Measurements from ENCODE around the gene GPS1. TPM values are rescaled to one million over a fixed set of nuclear protein-coding genes. Genes with fewer than 3 reads are reported as not detected.

The GPS1 gene
- total RNA-seq, 1 experiment from 2014 or later: 181 TPM

- POLR2A ChIA-PET: no interaction called here
- DNase-seq (ENCODE audit: low spot score) (no peak), ATAC-seq (no peak)
- Mint-ChIP-seq H3K27ac (no peak overlapping the region), H3K36me3 (peaks cover 22% of the 10 kb centered on the region), H3K4me3 (no peak overlapping the region), H3K4me1 (peaks cover 3% of the 10 kb centered on the region), H3K9me3 (no peaks in the 10 kb centered on the region), H3K27me3 (ENCODE audit: low read depth) (no peaks in the 10 kb centered on the region)
- no peak for TF ChIP-seq ZNF425 (CRISPR knock-in tag; conservative IDR thresholded peaks at IDR 0.05)
- no peak for TF ChIP-seq ZNF671 (CRISPR knock-in tag; IDR thresholded peaks at IDR 0.05)
- TF ChIP-seq E2F4 (CRISPR knock-in tag; IDR thresholded peaks at IDR 0.05; ENCODE audit: borderline replicate concordance, low read depth): no peak
- TF ChIP-seq ZNF121 (CRISPR knock-in tag; IDR thresholded peaks at IDR 0.05): no peak
- TF ChIP-seq TEAD1 (CRISPR knock-in tag; IDR thresholded peaks at IDR 0.05): no peak
- no peak for TF ChIP-seq MAX (CRISPR knock-in tag; IDR thresholded peaks at IDR 0.05)
- no peak for TF ChIP-seq NR1H2 (CRISPR knock-in tag; IDR thresholded peaks at IDR 0.05)
- no peak for TF ChIP-seq FOXK1 (CRISPR knock-in tag; IDR thresholded peaks at IDR 0.05)
- no peak for TF ChIP-seq TCF7 (CRISPR knock-in tag; IDR thresholded peaks at IDR 0.05; ENCODE audit: low read depth)
- no peak for TF ChIP-seq ZNF263 (CRISPR knock-in tag; IDR thresholded peaks at IDR 0.05; ENCODE audit: low read depth)
- no peak for TF ChIP-seq KAT7 (CRISPR knock-in tag; IDR thresholded peaks at IDR 0.05; ENCODE audit: borderline replicate concordance)
- TF ChIP-seq GTF2I (CRISPR knock-in tag; conservative IDR thresholded peaks at IDR 0.05): no peak
- CTCF ChIA-PET: interaction anchor here (0.7 kb wide), 1 partner anchor 73 kb away, joined by 3 read pairs; no protein-coding TSS in a partner anchor
These were observed 40.9 kb downstream of the GPS1 start for GRCh38 chr17:82092628-82092994.

GRCh38 chr17:82092995-82093751, 41.5 kb downstream of the GPS1 start:
- Mint-ChIP-seq H3K36me3 (peaks cover 20% of the 10 kb centered on the region), H3K4me1 (peaks cover 3% of the 10 kb centered on the region), H3K27ac (peak overlapping the region; percentile 84; the same call in 1 of the 2 replicates), H3K4me3 (no peak overlapping the region), H3K27me3 (ENCODE audit: low read depth) (no peaks in the 10 kb centered on the region), H3K9me3 (no peaks in the 10 kb centered on the region)
- POLR2A ChIA-PET: no interaction called here
- TF ChIP-seq HMGXB4 (CRISPR knock-in tag; IDR thresholded peaks at IDR 0.05) (no peak), FOXP4 (CRISPR knock-in tag; IDR thresholded peaks at IDR 0.05) (peak; percentile 37; the same call in 1 of the 2 replicates), FOXJ3 (CRISPR knock-in tag; IDR thresholded peaks at IDR 0.05; ENCODE audit: borderline replicate concordance) (no peak)
- CTCF ChIA-PET: interaction anchor here (0.7 kb wide), 1 partner anchor 73 kb away, joined by 3 read pairs; no protein-coding TSS in a partner anchor
- ATAC-seq (no peak), DNase-seq (ENCODE audit: low spot score) (peak; percentile 8)
